Fibroblast of peridontal ligament (primary cell): Measurements from ENCODE around the gene JAML.

Experiments used
- DNase-seq: peaks from one replicate; pipeline ENCODE4 v3.0.0-alpha.2; 2010; ENCODE audit errors: extremely low read depth

Gene JAML

DNA sequence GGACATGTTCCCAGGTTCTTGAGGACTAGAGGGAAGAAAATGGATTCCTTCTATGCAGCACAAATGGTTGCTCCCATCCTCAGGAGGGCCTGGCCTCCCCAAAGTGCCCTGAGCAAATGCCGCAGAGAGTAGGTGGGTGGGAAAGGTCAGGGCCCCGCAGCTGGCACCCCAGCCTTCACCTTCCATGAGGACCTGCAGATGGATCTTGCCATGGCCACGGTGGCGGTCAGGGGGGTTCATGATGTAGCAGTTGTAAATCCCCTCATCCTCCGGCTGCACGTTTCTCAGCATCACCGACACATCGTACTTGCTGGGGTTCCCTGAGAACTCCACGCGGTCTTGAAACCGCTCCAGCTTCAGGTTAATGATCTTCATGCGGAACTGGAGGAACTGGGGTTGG is 56.9 kb downstream of the JAML start:
- DNase-seq = no peak

DNA sequence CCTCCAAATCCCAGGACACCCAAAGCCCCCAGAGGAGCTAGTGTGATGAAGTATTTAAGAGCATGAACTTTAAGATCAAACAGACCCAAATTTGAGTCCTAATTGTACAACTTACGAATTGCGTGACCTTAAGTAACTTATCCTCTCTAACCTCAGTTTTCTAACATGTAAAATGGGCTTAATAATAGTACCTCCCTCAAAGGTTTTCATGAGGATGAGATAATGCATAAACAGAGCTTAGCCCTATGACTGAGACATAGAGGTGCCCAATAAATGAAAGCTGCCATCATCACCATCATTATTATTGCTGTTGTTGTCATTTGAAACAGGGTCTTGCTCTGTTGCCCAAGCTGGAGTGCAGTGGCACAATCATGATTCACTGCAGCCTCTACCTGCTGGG is 57.6 kb downstream of the JAML start:
- no peak for DNase-seq

DNA sequence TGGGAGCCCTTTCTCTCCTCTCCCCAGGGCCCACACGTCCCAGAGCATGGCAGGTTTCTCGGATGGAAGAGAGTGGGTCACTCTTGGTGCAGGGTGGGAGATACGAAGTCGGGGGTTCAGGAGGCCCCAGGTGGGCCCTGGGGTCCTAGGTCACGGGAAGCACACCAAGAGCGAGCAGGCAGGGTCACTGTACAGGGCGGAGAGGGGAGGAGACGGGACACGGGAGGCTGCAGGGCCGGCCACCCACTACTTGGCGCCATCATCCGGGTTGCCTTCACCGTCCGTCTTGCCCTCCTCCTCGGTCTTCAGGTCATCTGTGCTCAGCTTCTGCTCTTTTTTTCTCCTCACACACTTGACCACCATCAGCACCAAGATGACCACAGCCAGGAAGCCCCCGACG is 58.2 kb downstream of the JAML start:
- DNase-seq = no peak

DNA sequence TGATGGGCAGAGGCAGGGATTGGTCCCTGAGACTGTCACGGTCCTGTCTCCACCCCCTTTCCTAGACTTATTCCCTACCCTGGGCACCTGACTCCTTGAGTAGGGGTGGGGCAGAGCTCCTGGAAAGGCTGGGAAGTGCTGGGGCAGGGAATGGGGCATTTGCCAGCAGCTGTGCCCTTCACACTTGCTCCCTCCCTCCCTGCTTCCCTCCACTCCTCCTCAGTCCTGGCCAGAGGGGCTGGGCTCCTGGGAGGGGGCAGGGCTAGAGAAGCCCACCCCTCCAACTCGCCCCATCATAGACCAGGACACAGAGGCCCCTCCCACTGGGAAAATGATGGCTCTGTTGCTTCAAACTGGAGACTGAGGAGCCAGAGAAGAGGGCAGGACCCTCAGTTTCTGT is 59.9 kb downstream of the JAML start:
- DNase-seq = no peak

DNA sequence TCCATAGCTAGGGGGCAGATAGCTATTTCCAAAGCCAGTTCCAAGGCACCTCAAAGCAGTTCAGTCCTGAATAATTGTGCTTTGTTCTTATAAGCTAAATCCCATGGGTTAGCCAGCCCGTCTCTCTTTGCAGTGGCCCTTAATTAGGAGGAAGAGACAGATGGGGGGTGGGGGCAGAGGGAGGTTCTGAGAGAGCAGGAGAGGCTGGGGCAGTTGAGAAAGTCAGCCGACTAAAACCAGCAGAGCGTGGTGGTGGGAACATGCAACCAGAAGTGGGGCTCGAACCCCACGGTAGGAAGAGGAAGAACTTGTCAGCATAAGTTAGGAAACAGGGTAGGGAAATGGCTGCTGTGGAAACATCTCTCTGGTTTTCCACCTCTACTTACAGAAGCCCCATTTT is 61.3 kb downstream of the JAML start:
- no peak for DNase-seq

DNA sequence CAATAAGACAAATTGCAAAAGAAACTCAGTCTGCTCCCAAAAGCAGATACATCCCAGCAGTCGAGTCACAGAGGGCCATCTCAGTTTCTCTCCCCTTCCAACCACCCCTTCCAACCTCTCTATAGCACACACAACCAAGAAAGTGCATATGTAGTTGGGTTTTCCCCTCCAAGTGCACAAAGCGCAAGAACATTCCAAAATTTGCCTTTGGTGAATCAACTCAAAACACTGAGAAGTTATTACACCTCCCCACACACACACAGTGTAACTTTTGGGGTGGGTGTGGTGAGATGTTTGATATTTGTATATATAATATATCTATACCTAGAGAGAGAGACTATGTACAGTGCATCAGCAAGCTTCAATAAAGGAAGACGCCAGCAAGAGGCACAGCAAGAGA is 62.0 kb downstream of the JAML start:
- DNase-seq = no peak

DNA sequence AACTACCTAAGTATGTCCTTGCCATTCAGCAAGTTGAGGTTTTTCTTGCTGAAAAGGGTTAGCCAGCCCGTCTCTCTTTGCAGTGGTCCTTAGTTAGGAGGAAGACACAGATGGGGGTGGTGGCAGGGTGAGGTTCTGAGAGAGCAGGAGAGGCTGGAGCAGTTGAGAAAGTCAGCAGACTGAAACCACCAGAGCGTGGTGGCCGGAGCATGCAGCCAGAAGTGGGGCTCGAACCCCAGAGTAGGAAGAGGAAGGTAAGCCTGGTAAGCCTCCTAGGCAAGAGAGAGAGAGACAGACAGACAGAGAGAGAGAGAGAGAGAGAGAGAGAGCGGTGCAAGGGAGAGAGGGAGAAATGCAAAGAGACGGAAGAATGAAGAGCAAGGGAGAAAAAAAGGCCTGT is 63.0 kb downstream of the JAML start:
- DNase-seq = no peak

DNA sequence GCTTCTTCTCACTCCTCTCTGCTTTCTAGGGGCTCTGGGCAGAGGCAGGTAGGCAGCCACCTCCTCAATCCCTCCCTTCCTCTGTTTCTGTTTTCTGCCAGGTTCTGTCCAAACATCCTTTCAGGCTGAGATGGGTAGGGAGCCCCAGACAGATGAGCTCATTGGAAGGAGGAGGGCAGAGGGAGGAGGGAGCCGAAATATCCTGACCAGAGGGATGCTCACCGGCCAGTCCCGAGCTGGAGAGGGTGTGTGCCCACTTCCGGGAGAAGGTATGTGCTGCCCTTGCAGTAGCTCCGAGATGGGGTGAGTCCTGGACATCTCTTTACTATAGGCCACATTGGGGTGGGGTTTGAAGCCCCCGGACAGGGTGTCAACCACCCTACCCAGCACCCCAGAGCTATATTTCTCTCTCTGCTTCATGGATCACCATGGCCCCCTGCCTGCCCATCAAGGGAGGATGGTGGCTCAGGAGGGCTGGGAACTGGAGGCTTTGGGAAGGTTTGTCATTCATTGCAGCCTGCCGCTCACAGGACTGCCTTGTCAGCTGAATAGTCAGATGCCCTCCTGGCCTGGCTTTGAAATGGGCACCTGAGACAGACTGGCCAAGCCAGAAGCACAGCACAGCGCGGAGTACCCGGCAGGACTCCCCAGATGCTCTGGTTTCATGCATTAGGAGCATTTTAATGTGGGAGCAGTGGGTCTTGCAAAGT is 67.5 kb downstream of the JAML start:
- DNase-seq = no peak

DNA sequence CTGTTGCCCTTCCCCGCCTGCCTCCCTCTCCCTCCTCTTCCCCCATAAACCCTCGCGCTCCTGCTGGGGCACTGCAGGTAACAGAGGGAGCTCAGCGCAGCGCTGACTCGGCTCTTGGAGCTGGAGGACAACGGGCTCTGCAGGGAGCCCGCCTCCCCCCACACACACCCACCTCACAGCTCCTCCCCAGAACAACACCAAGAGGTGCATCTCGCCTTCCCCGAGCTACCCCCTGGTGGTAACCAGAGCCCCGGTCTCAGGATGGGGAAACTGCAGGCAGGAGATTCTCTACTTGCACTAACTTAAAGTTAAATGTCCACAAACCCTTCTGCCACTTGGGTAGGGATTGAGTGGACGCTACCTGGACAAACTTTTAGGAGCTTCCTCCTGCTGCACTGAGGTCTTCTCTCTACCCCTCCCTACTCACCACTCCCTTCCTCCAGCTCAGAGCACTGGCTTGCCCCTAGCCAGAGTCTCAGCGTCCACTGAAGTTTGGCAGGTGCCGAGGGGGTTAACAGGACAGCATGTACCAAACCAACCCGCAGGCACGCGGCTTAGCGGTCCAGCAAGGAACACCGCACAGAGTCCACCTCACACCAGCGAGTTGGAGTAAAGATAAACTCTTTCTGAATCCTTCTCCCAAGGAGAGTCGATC is 68.2 kb downstream of the JAML start:
- no peak for DNase-seq

DNA sequence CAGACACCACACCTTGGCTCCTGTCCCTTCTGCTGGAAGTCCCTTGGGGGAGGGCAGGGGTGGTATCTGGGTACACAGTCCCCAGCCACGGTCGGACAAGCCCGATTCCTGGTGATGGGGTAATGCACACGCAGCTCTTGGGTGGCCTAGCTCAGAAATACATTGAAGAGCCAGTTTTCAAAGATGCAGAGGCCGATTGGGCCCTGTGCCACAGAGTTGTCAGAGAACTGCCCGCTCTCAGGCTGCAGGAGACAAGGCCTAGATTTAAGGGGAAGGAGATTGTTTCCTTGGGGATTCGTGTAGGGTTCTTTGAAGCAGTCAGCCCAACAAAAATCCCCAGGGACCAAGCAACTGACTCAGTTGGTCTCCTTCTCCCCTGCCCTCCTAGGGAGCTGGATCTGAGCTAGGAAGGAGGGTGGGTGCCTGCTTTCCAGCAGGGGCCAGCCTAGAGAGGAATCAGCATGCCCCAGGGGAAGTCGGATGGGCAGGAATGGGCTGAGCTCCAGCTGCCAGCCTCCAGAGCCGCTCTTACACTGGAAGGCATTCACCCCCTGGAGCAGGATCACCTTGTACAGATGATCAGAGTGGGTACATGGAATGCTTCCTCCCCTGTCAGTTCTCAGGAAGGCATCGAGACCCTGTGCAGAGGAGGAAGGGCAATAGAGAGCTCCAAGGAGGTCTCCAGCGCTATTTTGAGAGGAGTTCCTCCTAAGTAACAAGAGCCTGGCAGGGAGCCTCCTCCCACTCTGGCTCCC is 68.9 kb downstream of the JAML start:
- DNase-seq = no peak

DNA sequence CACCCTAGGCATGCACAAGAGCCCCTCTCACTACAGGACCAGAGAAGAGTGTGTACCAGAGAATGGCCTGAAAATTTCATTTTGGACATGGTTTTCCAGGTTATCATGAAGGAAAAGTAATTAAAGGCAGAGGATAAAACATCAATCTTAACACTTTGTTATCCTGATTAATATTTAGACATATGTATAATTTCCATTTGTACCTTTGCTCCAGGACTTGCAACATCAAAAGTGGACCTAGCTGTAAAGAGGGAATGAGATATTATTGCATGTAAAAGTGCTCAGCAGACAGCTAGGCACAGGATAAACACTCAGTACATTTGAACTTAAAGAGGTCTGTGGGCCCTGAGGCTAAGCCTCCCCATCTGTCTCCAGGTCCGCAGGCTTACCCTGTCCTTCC is 70.2 kb downstream of the JAML start:
- DNase-seq = no peak

DNA sequence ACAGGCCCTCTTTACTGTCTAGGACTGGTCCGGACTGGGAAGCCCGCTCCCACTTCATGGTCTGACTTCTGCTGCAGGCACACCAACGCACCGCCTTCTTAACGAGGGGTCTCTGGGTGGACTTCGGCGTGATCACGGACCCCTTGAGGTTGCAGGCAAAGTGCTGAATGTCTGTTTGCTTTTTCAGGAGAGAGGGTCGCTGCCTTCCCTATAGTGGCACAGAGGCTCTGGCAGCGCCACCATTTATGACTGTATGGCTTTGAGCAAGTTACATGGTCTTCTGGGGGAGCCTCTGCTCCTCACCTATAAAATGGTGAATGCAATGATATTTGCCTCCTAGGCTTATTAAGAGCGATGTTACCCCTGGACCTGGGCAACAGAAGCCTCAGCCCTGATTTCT is 70.8 kb downstream of the JAML start:
- DNase-seq = no peak

DNA sequence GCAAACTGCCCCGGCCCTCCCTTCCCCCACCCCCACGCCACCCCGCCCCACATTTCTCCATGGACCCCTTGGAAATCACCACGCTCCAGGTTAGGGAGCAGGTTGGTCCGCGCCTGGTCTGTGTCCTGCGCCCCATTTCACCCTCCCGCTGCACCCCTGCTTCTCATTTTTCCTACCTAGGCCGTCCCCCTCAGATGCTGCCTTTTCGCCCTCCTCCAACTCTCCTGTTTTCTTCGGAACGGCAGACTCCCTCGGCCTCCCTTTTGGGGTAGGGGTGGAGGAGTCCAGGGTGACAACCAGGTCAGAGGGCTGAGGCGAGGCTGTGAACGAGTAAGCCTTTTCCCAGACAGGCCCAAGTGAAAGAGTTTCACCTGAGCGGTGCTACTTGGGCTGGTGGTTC is 71.3 kb downstream of the JAML start:
- no peak for DNase-seq

DNA sequence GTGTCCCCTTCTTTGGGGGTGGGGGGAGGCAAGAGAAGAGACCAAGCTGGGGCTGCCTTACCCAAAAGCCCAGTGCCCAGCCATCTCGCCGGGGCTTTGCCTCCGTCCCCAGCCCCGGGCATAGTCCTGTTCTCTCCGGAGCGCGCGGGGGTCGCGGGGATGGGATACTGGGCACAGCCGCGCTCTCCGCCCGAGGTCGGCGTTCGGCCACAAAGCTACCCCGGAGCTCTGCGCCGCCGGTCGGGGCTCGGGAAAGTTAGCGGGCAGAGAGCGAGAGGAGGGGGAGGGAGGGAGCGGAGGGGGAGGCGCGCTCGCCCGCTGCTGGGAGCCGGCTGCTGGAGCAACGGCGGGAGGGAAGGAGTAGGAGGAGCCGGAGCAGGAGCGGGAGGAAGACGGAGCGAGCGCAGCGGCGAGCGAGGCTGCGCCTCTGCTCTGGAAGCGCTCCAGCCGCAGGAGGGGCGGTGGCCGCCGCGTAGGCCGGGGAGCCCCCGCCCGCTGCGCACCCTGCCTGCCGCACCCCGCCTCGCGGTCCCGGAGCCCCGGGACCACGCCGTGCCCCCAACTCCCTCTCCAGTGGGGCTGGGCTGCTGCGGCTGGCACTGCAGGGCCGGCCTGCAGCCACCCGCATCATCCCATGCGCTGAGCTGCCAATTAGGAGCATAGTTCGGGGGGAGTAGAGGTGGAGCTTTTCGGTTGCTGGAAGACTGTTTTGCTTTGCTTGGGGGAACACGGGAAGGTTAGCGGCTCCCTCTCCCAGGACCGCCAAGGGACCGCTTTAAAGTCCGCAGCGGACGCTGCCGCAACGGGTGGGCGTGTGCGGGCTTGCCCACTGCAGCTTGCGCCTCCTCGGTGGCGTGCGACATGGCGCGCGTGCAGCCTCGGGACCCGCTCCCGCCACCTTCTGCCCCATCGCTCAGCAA is 72.0 kb downstream of the JAML start, which contains the start of gene SCN4B:
TSS of gene SCN4B (minus strand) at position 272 of the 920 bp plus-strand sequence. CDS start at position 122, 150 bp downstream.
- DNase-seq = peak; percentile 9

DNA sequence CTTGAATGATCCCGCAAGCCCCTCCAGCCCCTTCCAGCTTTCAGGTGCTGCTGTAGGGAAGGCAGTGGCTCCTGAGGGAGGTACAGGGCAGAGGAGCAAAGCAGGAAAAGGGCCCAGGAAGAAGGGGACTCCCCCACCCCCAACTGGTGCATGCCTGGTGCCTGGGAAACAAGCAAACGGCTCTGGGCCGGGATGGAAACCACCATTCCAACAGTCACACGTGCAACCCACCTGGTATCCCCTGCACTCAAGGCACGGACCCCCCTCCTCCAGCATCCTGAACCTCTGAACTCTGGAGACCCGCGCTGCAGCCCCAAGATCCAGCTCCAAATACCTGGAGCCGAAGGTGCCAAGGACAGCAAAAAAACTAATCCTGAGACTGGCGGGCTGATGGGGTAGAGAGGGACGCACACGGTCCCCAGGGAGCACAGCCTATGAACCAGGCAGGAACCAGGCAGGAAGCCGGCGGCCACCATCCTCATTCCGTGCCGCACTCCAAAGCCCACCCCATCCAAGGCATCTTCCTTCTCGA is 72.7 kb downstream of the JAML start:
- DNase-seq = no peak

DNA sequence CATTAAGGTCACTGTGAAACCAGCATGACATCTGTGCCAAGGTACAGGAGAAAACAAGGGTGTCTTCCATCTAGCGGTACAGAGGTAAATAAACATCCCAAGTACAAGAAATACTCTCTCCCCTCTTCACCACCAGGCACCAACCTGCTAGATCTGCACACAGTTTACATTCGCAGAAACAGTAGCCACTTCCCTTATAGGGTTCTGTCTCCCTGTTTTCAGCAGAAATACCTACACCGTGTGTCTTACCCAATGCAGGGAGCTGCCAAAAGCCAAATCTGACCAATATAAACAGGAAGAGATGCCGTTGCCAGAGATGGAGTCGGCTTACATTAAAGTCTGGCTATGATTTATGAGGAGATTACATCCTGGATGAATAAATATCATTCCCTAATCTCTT is 73.4 kb downstream of the JAML start:
- no peak for DNase-seq

DNA sequence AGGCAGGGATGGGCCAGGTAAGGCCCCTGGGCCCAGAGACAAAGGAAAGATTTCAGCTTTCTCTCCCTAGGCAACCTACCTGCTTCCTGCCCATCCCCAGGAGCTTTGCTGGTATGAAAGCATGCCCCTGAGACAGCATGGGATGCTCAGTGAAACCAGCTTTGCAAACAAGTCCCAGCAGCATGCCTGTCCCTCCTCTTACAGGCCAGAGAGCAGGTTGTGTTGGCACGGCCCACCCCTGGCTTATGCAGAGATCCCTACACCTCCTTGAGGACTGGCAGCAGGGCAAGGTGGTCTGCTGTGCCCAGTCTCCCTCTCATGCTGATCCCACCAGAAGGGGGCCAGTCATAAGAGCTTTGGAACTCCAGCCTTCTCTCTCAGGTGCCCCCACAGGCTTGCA is 75.3 kb downstream of the JAML start:
- no peak for DNase-seq

DNA sequence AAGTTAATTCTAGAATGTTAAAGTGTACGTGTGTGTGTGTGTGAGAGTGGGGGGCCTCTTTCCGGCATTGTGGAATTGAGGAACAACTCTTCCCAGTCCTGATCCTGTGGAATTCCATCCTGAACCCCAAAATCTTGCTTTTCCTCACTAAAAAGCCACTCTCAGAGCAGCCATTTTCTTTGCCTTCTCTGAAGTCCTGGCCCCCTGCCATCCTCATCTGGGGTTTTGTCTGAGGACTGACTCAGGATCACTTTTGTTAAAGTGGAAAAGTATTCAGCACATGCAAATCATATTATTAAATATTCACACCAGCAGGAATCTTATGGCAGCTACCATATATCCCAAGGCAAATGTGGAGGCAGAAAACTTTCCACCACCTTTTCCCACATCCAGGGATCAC is 76.0 kb downstream of the JAML start:
- no peak for DNase-seq

DNA sequence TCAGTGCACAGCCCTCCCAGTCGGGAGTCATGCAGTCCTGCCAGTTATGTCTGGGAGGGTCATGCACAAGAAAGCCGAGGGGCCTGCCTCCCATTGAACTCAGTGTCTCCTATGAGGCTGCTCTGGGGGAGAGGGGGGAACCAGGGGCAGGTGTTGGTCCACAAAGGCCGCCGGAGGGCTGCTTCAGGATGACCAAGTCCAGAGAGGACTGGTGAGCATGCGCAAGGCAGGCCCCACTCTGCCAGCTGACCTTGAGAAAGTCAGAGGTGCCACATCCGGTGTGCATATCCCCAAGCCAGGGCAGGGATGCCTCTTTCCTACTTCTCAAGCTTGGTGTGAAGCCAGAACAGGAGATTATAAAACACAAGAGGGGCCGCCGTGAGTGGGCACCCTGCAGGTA is 76.6 kb downstream of the JAML start:
- no peak for DNase-seq

DNA sequence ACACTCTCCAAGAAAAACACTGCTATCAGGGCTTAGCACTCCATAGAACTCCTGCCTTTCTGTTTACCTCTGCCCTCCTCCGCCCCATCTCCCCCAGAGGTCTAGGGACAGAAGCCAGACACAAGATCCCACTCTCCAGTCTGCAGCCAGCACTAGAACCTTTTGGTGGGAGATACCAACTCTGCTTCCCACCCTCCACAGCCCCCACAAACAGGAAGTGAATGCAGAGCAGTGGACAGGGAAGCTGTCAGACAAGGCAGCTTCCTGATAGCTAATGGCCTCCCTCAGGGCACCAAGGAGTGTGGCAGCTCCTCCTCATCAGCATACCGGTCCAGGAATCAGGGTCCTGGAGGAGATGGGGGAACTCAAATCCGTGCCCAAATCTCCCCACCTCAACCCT is 77.3 kb downstream of the JAML start:
- no peak for DNase-seq

DNA sequence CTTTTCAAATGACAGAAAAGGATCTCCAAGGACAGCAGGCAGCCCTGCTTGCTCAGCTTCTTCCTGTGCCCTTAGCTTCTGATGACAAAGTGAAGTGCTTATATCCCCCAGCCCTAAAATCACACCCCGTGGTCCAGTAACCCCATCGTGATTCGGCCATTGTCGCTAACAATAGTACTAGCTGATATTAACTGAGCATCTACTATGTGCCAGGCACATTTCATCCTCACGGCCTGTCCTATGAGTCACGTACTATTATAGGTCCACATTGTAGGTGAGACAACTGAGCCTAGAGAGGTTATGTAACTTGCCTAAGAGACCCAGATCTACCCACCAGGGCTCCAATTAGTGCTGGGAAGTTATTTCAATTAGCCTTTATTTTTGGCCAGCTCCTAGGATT is 78.3 kb downstream of the JAML start:
- no peak for DNase-seq
